K562 (cell line): ENCODE measurements around the gene MEX3C.

Source experiments
- NRF1 ChIP-seq, 2 experiments: fragments of 450-650 bp; IDR thresholded peaks in 1 of 2; conservative IDR thresholded peaks in 1 of 2; 2 replicates each; pipeline ENCODE4 v1.6.1; 2014; ENCODE audit warnings: mild to moderate bottlenecking in 2 of 2
- SETDB1 ChIP-seq: IDR thresholded peaks from one replicate; pipeline ENCODE4 v1.6.1; 2012; ENCODE audit warnings: low read length, control low read depth, inconsistent platforms
- ZNF561 ChIP-seq: fragments of 450-650 bp; formaldehyde crosslinking; conservative IDR thresholded peaks from 2 replicates; pipeline ENCODE4 v1.4.0; 2020; ENCODE audit warnings: mild to moderate bottlenecking, moderate library complexity

- TF ChIP-seq ZNF561 (CRISPR knock-in tag) (no peak), SETDB1 (no peak), NRF1 (conservative IDR thresholded peaks at IDR 0.05 in 1 of 2, IDR thresholded peaks at IDR 0.05 in 1 of 2) (no peak)
These were observed 40.3 kb downstream of the MEX3C start for GRCh38 chr18:51157215-51157614.
